ENCODE data around the gene TRAPPC6A. TPM values are rescaled to one million over a fixed set of nuclear protein-coding genes. Genes with fewer than 3 reads are reported as not detected.

Gene TRAPPC6A
- total RNA-seq, 1 donor from 2014 or later: 33.8 TPM

GRCh38 chr19:45171211-45171623, 6.8 kb downstream of the TRAPPC6A start:
- Histone ChIP-seq H3K4me3 (ENCODE audit: low read depth, low read length) (no peak overlapping the region), H3K36me3 (ENCODE audit: control insufficient read depth, insufficient read depth, low read length) (no peaks in the 10 kb centered on the region), H3K27me3 (ENCODE audit: control insufficient read depth, insufficient read depth, low read length) (no peaks in the 10 kb centered on the region)
- TF ChIP-seq, protein P1, sequence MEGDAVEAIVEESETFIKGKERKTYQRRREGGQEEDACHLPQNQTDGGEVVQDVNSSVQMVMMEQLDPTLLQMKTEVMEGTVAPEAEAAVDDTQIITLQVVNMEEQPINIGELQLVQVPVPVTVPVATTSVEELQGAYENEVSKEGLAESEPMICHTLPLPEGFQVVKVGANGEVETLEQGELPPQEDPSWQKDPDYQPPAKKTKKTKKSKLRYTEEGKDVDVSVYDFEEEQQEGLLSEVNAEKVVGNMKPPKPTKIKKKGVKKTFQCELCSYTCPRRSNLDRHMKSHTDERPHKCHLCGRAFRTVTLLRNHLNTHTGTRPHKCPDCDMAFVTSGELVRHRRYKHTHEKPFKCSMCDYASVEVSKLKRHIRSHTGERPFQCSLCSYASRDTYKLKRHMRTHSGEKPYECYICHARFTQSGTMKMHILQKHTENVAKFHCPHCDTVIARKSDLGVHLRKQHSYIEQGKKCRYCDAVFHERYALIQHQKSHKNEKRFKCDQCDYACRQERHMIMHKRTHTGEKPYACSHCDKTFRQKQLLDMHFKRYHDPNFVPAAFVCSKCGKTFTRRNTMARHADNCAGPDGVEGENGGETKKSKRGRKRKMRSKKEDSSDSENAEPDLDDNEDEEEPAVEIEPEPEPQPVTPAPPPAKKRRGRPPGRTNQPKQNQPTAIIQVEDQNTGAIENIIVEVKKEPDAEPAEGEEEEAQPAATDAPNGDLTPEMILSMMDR (IDR thresholded peaks at IDR 0.05; ENCODE audit: insufficient read depth, low read length, poor library complexity, severe bottlenecking): no peak
- no peak for DNase-seq (ENCODE audit: low read depth)

DNA sequence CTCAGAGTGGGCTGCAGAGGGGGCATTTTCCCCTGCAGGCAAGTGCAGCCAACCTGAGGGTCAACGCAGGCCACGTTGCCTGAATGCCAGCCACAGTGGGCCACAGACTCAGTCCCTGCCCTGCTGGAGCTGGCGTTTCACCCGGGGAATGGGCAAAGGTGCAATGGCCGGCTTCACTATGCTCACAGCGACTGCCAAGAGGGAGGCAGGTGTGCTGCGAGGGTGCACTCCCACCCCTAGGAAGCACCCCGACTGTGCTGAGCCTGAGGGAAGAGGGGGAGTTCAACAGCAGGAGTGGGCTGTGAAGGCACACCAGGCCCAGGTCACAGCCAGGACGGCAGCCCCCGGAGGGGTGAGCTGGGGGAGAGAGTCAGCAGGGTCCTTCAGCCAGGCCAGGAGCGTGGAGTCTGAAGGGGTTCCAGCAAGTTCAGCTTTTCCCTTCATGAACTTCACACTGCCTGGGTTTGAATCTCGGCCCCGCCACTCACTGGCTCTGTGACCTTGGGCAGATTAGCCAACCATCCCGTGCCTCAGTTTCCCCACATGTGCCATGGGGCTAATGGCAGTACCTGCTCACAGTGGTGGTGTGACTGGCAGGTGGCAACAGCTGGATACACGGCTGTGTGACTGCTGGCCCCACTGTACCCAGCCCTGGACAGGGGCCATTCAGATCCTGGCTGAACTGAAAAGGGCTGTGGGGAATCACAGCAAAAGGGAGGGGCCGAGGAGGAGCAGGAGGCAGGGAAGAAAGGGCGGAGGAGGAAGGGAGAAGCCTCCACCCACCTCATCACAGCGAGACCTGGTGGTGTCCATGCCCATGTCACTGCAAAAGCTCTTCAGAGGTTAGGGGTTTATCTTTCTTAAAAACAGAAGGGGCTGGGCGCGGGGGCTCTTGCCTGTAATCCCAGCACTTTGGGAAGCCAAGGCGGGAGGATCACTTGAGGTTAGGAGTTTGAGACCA, 7.6 kb downstream of the TRAPPC6A start:
- Histone ChIP-seq H3K4me3 (ENCODE audit: low read depth, low read length) (no peak overlapping the region), H3K27me3 (ENCODE audit: control insufficient read depth, insufficient read depth, low read length) (no peaks in the 10 kb centered on the region), H3K36me3 (ENCODE audit: control insufficient read depth, insufficient read depth, low read length) (no peaks in the 10 kb centered on the region)
- TF ChIP-seq, protein P1 (IDR thresholded peaks at IDR 0.05; ENCODE audit: insufficient read depth, low read length, poor library complexity, severe bottlenecking): no peak
- no peak for DNase-seq (ENCODE audit: low read depth)

DNA sequence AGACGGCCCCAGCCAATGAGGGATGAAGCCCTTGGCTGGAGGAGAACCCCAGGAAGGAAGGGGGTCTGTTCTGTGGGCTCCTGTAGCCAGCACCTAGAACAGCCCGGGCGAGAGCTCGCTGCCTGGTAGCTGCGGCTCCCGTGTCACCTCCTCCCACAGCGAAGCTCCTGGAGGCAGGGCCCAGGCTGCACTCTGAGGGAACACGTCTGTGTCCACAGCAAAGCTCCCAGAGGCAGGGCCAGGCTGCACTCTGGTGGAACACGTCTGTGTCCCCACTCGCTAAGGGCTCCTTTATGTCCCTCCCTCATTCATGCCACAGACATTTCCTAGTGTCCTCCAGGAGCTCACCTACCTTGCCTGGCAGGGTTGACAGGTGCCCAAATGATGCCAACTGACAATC, 8.4 kb downstream of the TRAPPC6A start:
- TF ChIP-seq, protein P1 (IDR thresholded peaks at IDR 0.05; ENCODE audit: insufficient read depth, low read length, poor library complexity, severe bottlenecking): no peak
- DNase-seq (ENCODE audit: low read depth): no peak
- no peaks in the 10 kb centered on the region for H3K27me3 ChIP-seq (ENCODE audit: control insufficient read depth, insufficient read depth, low read length)
- H3K36me3 ChIP-seq (ENCODE audit: control insufficient read depth, insufficient read depth, low read length): no peaks in the 10 kb centered on the region
- H3K4me3 ChIP-seq (ENCODE audit: low read depth, low read length): no peak overlapping the region

DNA sequence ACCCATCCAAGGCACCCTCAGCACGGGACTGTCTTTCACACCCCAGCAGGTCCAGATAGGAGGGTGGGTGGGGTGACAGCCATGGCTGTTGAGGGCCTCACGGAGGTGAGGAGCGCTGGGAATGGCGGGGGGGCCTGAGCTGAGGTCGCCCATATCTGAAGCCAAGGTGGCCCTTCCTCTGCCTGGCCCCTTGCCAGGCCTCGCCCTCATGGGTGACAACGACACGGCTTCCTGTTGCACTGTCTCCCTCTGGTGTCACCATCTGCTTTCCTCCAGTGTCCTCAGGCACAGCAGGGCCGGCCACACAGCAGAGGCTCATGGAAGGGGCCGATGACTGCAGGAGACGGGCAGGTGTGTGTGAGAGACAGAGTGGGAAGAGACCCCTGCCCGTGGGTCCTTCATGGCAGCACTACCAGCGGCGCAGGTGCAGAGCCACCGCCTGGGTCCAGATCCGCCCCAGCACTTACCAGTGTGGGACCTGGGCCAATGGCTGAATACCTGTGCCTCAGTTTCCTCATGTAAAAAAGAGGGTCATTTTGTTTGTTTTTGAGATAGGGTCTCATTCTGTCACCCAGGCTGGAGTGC, 9.2 kb downstream of the TRAPPC6A start:
- no peak for DNase-seq (ENCODE audit: low read depth)
- Histone ChIP-seq H3K4me3 (ENCODE audit: low read depth, low read length) (no peak overlapping the region), H3K27me3 (ENCODE audit: control insufficient read depth, insufficient read depth, low read length) (no peaks in the 10 kb centered on the region), H3K36me3 (ENCODE audit: control insufficient read depth, insufficient read depth, low read length) (no peaks in the 10 kb centered on the region)
- TF ChIP-seq, protein P1 (IDR thresholded peaks at IDR 0.05; ENCODE audit: insufficient read depth, low read length, poor library complexity, severe bottlenecking): no peak

DNA sequence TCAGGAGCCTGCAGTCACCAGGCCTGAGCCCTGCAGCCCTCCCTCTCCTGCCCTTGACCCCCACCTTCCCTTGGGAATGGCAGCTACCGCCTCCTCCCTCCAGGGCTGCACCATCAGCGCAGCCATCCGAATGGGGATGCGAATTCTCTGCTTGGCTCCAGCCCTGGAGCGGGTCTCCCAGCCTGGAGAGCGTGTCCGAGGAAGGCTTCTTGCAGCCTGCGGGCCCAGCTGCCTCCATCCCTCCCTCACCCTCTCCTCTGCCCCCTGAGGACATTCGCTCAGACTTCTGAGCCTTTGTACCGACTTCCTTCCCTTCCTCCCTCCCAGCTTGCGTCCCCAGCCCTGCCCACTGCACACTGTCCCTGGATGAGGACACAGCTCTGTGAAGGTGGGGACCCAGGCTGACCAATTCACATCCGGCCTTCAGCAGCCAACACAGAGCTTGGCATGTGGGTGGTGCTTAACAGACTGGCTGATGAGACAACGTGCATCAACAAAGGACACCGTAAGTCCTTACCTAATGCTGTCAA, 11.2 kb downstream of the TRAPPC6A start:
- Histone ChIP-seq H3K27me3 (ENCODE audit: control insufficient read depth, insufficient read depth, low read length) (peaks cover under 1% of the 10 kb centered on the region), H3K36me3 (ENCODE audit: control insufficient read depth, insufficient read depth, low read length) (no peaks in the 10 kb centered on the region), H3K4me3 (ENCODE audit: low read depth, low read length) (no peak overlapping the region)
- TF ChIP-seq, protein P1 (IDR thresholded peaks at IDR 0.05; ENCODE audit: insufficient read depth, low read length, poor library complexity, severe bottlenecking): no peak
- no peak for DNase-seq (ENCODE audit: low read depth)

Measured in kidney epithelial cell (primary cell).